Karpas-422 (cell line): ENCODE results near the gene AK2. TPM values are rescaled to one million over a fixed set of nuclear protein-coding genes. Genes with fewer than 3 reads are reported as not detected.

Source experiments
- DNase-seq: peaks from one replicate; pipeline ENCODE4 v3.0.0-alpha.2; 2015
- H2AFZ ChIP-seq: fragments of 200-600 bp; sonication (generic); 2 replicates; pipeline ENCODE4 v1.6.1; 2014; ENCODE audit warnings: antibody characterized with exemption, low read length, mixed read lengths
- H3K27ac ChIP-seq: fragments of 200-600 bp; sonication (generic); 2 replicates; pipeline ENCODE4 v1.5.1; 2014; ENCODE audit warnings: mild to moderate bottlenecking, low read length, moderate library complexity
- H3K27me3 ChIP-seq: fragments of 200-600 bp; sonication (generic); 2 replicates; pipeline ENCODE4 v1.6.1; 2014; ENCODE audit warnings: low read length, mixed read lengths
- H3K36me3 ChIP-seq: fragments of 200-600 bp; sonication (generic); 2 replicates; pipeline ENCODE4 v1.6.1; 2014; ENCODE audit warnings: low read length, mixed read lengths; ENCODE audit not compliant: insufficient read depth
- H3K4me1 ChIP-seq: fragments of 200-600 bp; sonication (generic); 2 replicates; pipeline ENCODE4 v1.6.1; 2014; ENCODE audit warnings: mild to moderate bottlenecking, low read length, mixed read lengths
- H3K4me2 ChIP-seq: fragments of 200-600 bp; sonication (generic); 2 replicates; pipeline ENCODE4 v1.6.1; 2014; ENCODE audit warnings: low read length, low read depth, mild to moderate bottlenecking; ENCODE audit not compliant: poor library complexity, severe bottlenecking
- H3K4me3 ChIP-seq: fragments of 200-600 bp; sonication (generic); 2 replicates; pipeline ENCODE4 v1.5.1; 2014; ENCODE audit warnings: mild to moderate bottlenecking, antibody characterized with exemption, low read length, mixed read lengths
- H3K79me2 ChIP-seq: fragments of 200-600 bp; sonication (generic); 2 replicates; pipeline ENCODE4 v1.6.1; 2014; ENCODE audit warnings: mild to moderate bottlenecking, low read length, mixed read lengths
- H3K9ac ChIP-seq: fragments of 200-600 bp; sonication (generic); 2 replicates; pipeline ENCODE4 v1.6.0; 2014; ENCODE audit warnings: low read length
- H3K9me2 ChIP-seq: fragments of 200-600 bp; sonication (generic), shearing (Covaris generic); replicated peaks from 2 replicates; pipeline ENCODE4 v1.6.0; 2014; ENCODE audit warnings: mild to moderate bottlenecking, low read length, moderate library complexity; ENCODE audit not compliant: insufficient read depth
- H3K9me3 ChIP-seq: fragments of 300-700, 200-600 bp; sonication (generic); 2 replicates; pipeline ENCODE4 v1.6.1; 2014; ENCODE audit warnings: low read length, mixed read lengths
- H4K20me1 ChIP-seq: fragments of 200-600 bp; sonication (generic); 2 replicates; pipeline ENCODE4 v1.6.1; 2014; ENCODE audit warnings: mild to moderate bottlenecking, antibody characterized with exemption, low read length, low read depth; ENCODE audit not compliant: insufficient read depth
- total RNA-seq: library from RNA; depleted of rRNA; stranded (reverse); fragments of >200 nt; shearing (Covaris generic); gene quantifications from 2 replicates; pipeline ENCODE4 v1.2.3, GENCODE V29; 2014; ENCODE audit warnings: low replicate concordance; rRNA removed

Gene AK2
- 145 and 287 TPM in 2 replicates for total RNA-seq

GRCh38 chr1:33036526-33037503 is at the start of gene AK2:
AK2 (minus strand) TSS chr1:33036883; CDS start chr1:33036828, 55 bp downstream.
- Histone ChIP-seq H3K4me3 (peak within 1 kb of the TSS; percentile 93), H3K36me3 (peaks cover 17% of the 10 kb centered on the region), H3K9me2 (no peaks in the 10 kb centered on the region), H3K4me2 (peak within 1 kb of the TSS; percentile 83), H4K20me1 (peaks cover 6% of the 10 kb centered on the region; the same call in 1 of the 2 replicates), H3K9ac (peak within 1 kb of the TSS; percentile 97), H3K9me3 (no peaks in the 10 kb centered on the region), H3K4me1 (peaks cover 41% of the 10 kb centered on the region), H2AFZ (peak within 1 kb of the TSS; percentile 79), H3K27me3 (no peaks in the 10 kb centered on the region), H3K79me2 (peaks cover 49% of the 10 kb centered on the region), H3K27ac (peak within 1 kb of the TSS; percentile 70)
- DNase-seq = peak; percentile 99

DNA sequence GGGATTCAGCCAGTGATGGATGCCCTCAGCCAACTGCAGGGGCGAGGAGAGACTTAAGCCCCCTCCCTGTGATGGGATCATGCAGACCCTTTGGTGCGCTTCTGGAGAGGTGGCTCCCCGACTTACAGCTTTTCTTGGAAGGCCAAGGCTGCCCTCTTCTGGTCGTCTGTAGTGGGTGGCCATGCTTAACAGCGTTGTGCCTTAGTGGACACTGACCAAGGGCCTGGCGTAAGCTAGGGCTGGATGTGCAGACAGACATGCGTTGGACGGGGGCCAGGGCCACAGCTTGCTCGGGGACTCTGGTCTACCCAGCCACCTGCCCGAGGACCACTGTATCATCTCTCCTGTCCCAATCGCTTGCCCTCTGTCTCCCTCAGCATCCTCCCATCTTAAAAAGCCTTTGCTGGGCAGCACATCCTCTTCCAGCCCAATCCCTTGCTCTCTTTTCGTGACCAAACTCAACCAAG is 49.7 kb upstream of the AK2 start:
- H3K4me3 ChIP-seq = no peak overlapping the region
- no peaks in the 10 kb centered on the region for H3K36me3 ChIP-seq
- H3K27me3 ChIP-seq = no peaks in the 10 kb centered on the region
- peak; percentile 79 for DNase-seq
- no peak overlapping the region for H3K4me2 ChIP-seq
- no peaks in the 10 kb centered on the region for H3K9me2 ChIP-seq
- H3K9ac ChIP-seq = no peak overlapping the region
- H3K9me3 ChIP-seq = no peaks in the 10 kb centered on the region
- no peak overlapping the region for H3K27ac ChIP-seq
- H3K4me1 ChIP-seq = peaks cover 22% of the 10 kb centered on the region
- H2AFZ ChIP-seq = no peak overlapping the region
- H4K20me1 ChIP-seq = no peaks in the 10 kb centered on the region
- no peaks in the 10 kb centered on the region for H3K79me2 ChIP-seq

DNA sequence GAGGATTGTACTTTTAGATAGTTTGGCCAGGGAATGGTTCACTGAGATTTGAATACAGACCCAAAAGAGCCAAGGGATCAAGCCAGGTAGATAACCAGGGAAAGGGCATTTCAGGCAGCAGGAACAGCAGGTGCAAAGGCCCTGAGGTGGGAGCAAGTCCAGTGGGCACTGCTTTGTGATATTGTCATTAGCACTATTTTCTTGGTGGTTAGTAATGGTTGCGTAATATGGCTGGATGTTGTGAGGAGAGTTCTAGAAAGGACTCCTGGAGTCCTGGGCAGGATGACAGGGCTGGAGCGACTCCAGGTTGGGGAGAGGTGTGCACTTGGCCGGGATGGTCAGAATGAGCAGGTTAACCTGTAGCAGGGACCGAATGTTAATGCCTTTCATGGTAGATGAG is 48.6 kb upstream of the AK2 start:
- Histone ChIP-seq H3K36me3 (no peaks in the 10 kb centered on the region), H3K9me3 (no peaks in the 10 kb centered on the region), H3K79me2 (no peaks in the 10 kb centered on the region), H3K4me3 (no peak overlapping the region), H3K9ac (no peak overlapping the region), H3K4me1 (peaks cover 31% of the 10 kb centered on the region), H4K20me1 (no peaks in the 10 kb centered on the region), H2AFZ (no peak overlapping the region), H3K27me3 (no peaks in the 10 kb centered on the region), H3K9me2 (no peaks in the 10 kb centered on the region), H3K4me2 (no peak overlapping the region), H3K27ac (no peak overlapping the region)
- no peak for DNase-seq

DNA sequence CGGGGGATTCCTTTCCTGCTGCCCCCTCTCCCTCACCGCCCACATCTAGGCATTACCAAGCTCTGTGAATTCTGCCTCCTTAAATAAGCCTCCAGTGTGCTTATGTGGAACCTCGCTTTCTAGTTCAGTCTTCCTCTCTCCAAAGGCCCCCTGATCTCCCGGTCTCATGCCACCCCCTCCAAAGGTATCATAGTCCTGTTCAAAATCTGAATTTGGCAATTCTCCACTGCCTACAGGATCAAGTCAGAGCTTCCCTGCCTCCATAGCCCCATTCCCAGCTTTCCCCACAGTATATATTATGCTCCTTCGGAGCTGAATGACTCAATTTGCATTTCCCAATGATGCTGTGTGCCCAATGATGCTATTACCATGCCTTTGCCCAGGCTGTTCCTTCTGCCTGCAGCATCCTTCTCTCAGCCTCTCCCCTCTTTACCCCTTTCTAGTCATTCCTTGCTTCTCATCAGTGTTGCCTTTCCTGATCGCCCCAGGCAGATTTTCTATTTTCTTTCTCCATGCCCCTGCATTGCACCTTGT is 46.0 kb upstream of the AK2 start:
- Histone ChIP-seq H3K9ac (no peak overlapping the region), H3K4me3 (no peak overlapping the region), H3K79me2 (no peaks in the 10 kb centered on the region), H3K9me2 (no peaks in the 10 kb centered on the region), H2AFZ (no peak overlapping the region), H3K4me2 (no peak overlapping the region), H3K36me3 (no peaks in the 10 kb centered on the region), H4K20me1 (no peaks in the 10 kb centered on the region), H3K9me3 (no peaks in the 10 kb centered on the region), H3K27ac (no peak overlapping the region), H3K27me3 (no peaks in the 10 kb centered on the region), H3K4me1 (peaks cover 20% of the 10 kb centered on the region)
- DNase-seq = no peak

DNA sequence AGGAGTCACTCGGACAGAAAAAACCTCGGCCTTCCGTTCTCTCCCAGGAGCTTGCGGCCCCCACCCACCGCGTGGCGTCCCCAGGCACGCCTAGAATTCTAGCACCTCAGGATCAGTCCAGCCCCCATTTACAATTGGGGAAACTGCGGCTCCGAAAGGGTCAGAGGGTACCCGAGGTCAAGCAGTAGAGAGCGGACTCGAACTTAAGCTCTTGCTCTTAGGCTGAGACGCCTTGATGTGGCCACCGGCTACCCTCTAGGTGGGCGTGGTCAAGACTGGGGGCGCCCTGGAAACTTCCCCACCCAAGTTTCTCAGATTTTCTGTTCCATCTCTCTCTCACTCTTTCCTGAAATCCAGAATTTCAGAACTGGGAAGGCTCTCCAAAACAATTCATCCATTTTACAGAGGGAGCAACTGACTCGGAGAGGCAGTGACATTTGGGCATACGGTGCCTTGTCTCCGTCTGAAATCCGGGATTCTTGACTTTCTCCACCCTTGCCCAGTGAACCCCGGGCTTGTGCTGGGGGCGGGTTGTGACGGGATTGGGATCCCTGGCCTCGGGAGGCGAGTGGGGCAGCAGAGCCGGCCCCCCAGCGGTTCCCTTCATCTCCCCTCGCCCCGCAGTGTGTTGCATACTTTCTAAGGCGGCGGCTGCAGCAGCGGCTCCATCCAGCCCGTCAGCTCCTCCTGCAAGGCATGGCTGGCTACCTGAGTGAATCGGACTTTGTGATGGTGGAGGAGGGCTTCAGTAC is 45.0 kb upstream of the AK2 start:
- no peak for DNase-seq
- Histone ChIP-seq H3K9me2 (no peaks in the 10 kb centered on the region), H3K9me3 (no peaks in the 10 kb centered on the region), H3K4me2 (peak overlapping the region; percentile 76), H4K20me1 (no peaks in the 10 kb centered on the region), H3K27ac (no peak overlapping the region), H3K79me2 (no peaks in the 10 kb centered on the region), H3K4me3 (peak overlapping the region; percentile 63), H3K27me3 (no peaks in the 10 kb centered on the region), H3K4me1 (peaks cover 15% of the 10 kb centered on the region), H3K9ac (no peak overlapping the region), H3K36me3 (no peaks in the 10 kb centered on the region), H2AFZ (peak overlapping the region; percentile 65; the same call in 1 of the 2 replicates)

DNA sequence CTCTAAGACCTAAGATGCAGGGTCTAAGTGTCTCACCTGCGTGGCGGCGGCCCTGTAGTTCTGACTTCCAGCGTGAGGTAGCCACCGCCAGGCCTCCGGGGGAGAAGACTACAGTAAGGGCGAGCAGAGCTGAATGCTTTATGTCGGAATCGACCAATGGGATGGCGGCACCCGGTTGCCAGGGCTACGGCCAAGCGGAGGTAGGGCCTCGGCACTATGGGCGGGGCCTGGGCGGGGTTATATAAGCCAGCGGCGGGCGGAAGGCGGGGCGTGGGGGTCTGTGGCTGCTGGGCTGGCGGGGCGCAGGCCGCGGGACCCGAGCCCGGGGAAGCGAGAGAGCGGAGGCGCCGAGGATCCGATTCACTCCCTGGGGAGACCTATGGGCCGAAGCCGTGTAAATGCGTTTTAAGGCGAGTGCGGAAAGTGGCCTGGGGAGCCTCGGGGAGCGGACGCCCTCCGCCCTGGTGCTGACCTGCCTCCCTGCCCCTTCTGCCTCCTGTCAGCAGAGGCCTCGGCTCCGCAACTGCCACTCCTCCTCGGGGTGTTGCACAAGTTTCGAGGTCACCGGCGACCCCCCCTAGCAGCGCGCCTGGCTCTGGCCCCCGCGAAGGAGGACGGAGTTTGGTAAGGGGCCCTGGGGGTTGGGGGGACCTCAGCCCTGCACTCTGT is 44.3 kb upstream of the AK2 start, which contains the start of gene AZIN2:
AZIN2 (plus strand) TSS at position 269 of the 669 bp plus-strand sequence. CDS start 1,097 bp downstream, outside the sequence.
- H3K36me3 ChIP-seq = no peaks in the 10 kb centered on the region
- peak within 1 kb of the TSS; percentile 82 for H2AFZ ChIP-seq
- H3K4me1 ChIP-seq = peaks cover 14% of the 10 kb centered on the region
- peak; percentile 98 for DNase-seq
- H3K9ac ChIP-seq = peak within 1 kb of the TSS; percentile 58
- H3K9me2 ChIP-seq = no peaks in the 10 kb centered on the region
- no peaks in the 10 kb centered on the region for H4K20me1 ChIP-seq
- no peaks in the 10 kb centered on the region for H3K27me3 ChIP-seq
- H3K9me3 ChIP-seq = no peaks in the 10 kb centered on the region
- peak within 1 kb of the TSS; percentile 76 for H3K4me2 ChIP-seq
- peak within 1 kb of the TSS; percentile 63 for H3K4me3 ChIP-seq
- no peaks in the 10 kb centered on the region for H3K79me2 ChIP-seq
- H3K27ac ChIP-seq = no peak within 1 kb of the TSS

- peak overlapping the region; percentile 76 for H3K4me2 ChIP-seq
- H3K27ac ChIP-seq = no peak overlapping the region
- DNase-seq = no peak
Measured at GRCh38 chr1:33080373-33080772, 43.7 kb upstream of the AK2 start.

More at GRCh38 chr1:33080373-33080772, 43.7 kb upstream of the AK2 start:
- H4K20me1 ChIP-seq = no peaks in the 10 kb centered on the region
- H3K36me3 ChIP-seq = no peaks in the 10 kb centered on the region
- H3K4me3 ChIP-seq = peak overlapping the region; percentile 63
- peaks cover 14% of the 10 kb centered on the region for H3K4me1 ChIP-seq
- peak overlapping the region; percentile 82 for H2AFZ ChIP-seq
- peak overlapping the region; percentile 58 for H3K9ac ChIP-seq
- no peaks in the 10 kb centered on the region for H3K79me2 ChIP-seq
- H3K9me3 ChIP-seq = no peaks in the 10 kb centered on the region
- H3K9me2 ChIP-seq = no peaks in the 10 kb centered on the region
- H3K27me3 ChIP-seq = no peaks in the 10 kb centered on the region
